ENCODE data around the gene ATP6V0C. TPM values are rescaled to one million over a fixed set of nuclear protein-coding genes. Genes with fewer than 3 reads are reported as not detected.

ATP6V0C gene
- total and polyA plus RNA-seq, 2 of the 13 experiments (the other 11 are each of a cell fraction or from before 2014, with no cell fraction given) = 10.4 to 20.1 TPM

DNA sequence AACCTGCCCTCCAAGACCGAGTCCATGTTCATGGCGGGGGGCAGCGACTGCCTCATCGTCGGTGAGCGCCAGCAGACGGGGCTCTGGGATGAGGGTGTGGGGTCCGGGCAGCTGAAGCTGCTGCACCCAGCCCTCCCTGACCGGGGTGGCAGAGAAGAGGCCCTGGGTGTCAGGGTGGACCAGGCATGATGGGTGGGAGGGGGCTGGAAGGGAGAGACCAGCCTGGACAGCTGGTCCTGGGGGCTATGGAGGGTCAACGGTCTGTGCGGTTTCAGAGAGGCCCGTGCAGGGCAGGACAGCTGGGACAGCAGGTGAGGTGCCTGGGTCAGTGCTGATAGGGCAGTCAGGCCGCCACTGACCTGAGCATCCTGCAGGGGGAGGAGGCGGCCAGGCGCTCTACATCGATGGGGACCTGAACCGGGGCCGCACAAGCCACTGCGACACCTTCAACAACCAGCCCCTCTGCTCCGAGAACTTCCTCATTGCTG lies 13.3 kb upstream of the ATP6V0C start (continued):
- TF ChIP-seq ZBTB33 (CRISPR knock-in tag; IDR thresholded peaks at IDR 0.05) (peak; percentile 98), DNMT3B (CRISPR knock-in tag; conservative IDR thresholded peaks at IDR 0.05) (no peak)

DNA sequence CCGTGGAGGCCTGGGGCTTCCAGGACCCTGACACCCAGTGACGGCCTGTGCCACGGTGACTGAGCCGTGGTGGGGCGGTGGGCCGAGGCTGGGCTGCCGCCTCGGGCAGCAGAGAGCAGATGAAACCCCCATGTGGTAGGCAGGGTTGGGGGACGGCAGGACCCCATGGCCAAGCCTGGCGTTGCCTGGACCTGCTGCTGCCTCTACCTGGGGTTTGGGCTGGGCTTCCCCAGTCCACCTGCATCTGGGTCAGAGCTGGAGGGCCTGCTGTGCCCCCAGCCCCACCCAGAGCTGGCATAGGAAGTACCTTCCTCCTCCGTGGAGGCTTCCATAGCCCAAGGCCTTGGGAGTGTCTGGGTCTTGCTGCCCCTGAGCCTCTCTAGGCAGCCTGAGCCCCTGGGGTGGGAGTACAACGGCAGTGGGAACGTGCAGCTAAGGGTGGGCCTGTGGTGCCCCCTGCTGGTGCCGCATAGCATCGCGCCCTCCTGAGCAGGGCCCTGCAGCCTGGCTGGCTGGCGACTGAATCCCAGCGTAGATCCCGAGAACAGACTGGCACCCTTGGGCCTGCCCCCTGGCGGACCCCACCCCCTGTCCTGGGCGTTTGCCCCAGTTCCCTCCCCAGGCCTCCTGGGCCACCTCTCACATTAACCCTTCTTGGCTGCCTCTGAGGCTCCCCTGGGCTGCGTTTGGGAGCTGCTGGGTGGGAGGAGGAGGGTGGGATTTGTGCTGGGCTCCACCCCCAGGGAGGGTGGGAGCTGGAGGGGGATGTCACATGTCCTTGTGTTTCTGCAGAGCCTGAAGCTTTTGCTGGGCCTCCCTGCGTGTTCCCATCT lies 12.6 kb upstream of the ATP6V0C start:
- no peaks in the 10 kb centered on the region for H3K79me2 ChIP-seq (ENCODE audit: insufficient read depth, low read length)
- ATAC-seq (peak; percentile 91), DNase-seq (ENCODE audit: low spot score) (peak; percentile 64), FAIRE-seq (peak; percentile 68)
- H2AFZ ChIP-seq (ENCODE audit: low read length) = no peak overlapping the region
- no TSS peak for BruUV-seq (replicated peaks)
- no peaks in the 10 kb centered on the region for H4K20me1 ChIP-seq (ENCODE audit: insufficient read depth, low read length)
- intact Hi-C loops (cut with micrococcal nuclease; ENCODE audit: unreplicated experiment) (loop anchor here (1.0 to 10.0 kb wide), 2 partner anchors 71 to 156 kb away; partner anchors contain the start of gene ABCA3), in situ Hi-C loops (cut with HindIII; ENCODE audit: extremely low pct_ligation_motif_present, low pct_unique_long_range_greater_than_20kb) (loop anchor here (5.0 kb wide), 1 partner anchor 74 kb away; the partner anchor contains the start of gene CCNF)
- H3K27ac ChIP-seq (ENCODE audit: extremely low read length, insufficient read depth, low read length) = no peak overlapping the region
- POLR2A ChIA-PET = interaction anchor here (0.7 to 1.4 kb wide), 7 partner anchors 12 to 536 kb away, joined by 3 to 7 read pairs (median 5); partner anchors contain the start of genes AMDHD2, ECI1, RPS2 and TBC1D24
- H3K9ac ChIP-seq (ENCODE audit: insufficient read depth, low read depth, low read length) = no peak overlapping the region; the same call in 1 of the 2 replicates
- CTCF ChIA-PET (ENCODE audit: low intra/inter-chr PET ratio, low total read pairs) = interaction anchor here (0.8 to 2.2 kb wide), 5 partner anchors 26 to 160 kb away, joined by 3 to 28 read pairs (median 8); partner anchors contain the start of genes ABCA3, CCNF and TBC1D24
- H3K9me3 ChIP-seq (ENCODE audit: low read length) = no peaks in the 10 kb centered on the region
- peak overlapping the region; percentile 50; the same call in 1 of the 2 replicates for H3K4me2 ChIP-seq (ENCODE audit: low read depth, low read length)
- H3K36me3 ChIP-seq (replicated peaks in 1 of 2; ENCODE audit: control insufficient read depth in 1 of 2, insufficient read depth in 2 of 2, low read length in 2 of 2) = peaks cover 14 to 26% of the 10 kb centered on the region in 2 experiments; a peak in 4 of 5 replicates
- H3K4me3 ChIP-seq (replicated peaks in 1 of 3; ENCODE audit: insufficient read depth in 1 of 3, low read depth in 2 of 3, low read length in 3 of 3) = peak overlapping the region in 2 of 3 experiments; percentile 26 to 56; a peak in 2 of 6 replicates
- H3K27me3 ChIP-seq (ENCODE audit: control insufficient read depth in 1 of 2, insufficient read depth in 2 of 2, low read length in 2 of 2) = no peaks in the 10 kb centered on the region
- H3K4me1 ChIP-seq (ENCODE audit: insufficient read depth, low read length) = peaks cover 22% of the 10 kb centered on the region
- 75% methylated on average over 2 of the region's 23 CpGs for WGBS (ENCODE audit: low lambda C conversion rate)
- peak; percentile 50; the same call in 1 of the 2 replicates for TF ChIP-seq ERF (CRISPR knock-in tag; IDR thresholded peaks at IDR 0.05)
- no peak for TF ChIP-seq ZNF564 (CRISPR knock-in tag; IDR thresholded peaks at IDR 0.05)
- no peak for TF ChIP-seq THAP7 (CRISPR knock-in tag; IDR thresholded peaks at IDR 0.05)
- TF ChIP-seq KIAA2018 (CRISPR knock-in tag; IDR thresholded peaks at IDR 0.05; ENCODE audit: borderline replicate concordance) = no peak
- TF ChIP-seq ZNF431 (CRISPR knock-in tag; IDR thresholded peaks at IDR 0.05; ENCODE audit: borderline replicate concordance, low read depth) = no peak
- no peak for TF ChIP-seq ZNF44 (CRISPR knock-in tag; IDR thresholded peaks at IDR 0.05)
- TF ChIP-seq POLR2G (IDR thresholded peaks at IDR 0.05; ENCODE audit: low read depth, low read length) = no peak
